GM12892 (cell line): Measurements from ENCODE around the gene SCAPER.

Source experiments
- POLR2A ChIP-seq: IDR thresholded peaks from 2 replicates; pipeline ENCODE4 v1.6.1; 2011; ENCODE audit warnings: low read depth, low read length, control low read depth
- TAF1 ChIP-seq: IDR thresholded peaks from 2 replicates; pipeline ENCODE4 v1.6.1; 2011; ENCODE audit warnings: low read depth, mild to moderate bottlenecking, control low read depth, low read length, borderline replicate concordance

DNA sequence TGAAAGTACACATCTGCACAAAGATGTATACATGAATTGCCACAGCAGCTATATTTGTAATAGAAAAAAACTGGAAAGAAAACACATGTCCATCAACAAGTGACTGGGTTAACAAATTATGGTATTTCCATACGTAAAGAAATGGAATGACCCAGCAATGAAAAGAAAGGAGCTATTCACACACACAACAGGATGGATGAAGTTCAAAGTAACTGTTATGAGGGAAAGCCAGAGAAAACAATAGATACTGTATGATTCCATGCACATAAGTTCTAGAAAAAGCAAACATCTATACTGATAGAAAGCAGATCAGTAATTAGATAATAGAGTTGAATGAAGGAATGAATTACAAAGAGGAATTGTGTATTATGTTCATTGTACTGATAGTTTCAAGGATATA is 152.0 kb downstream of the SCAPER start:
- TF ChIP-seq POLR2A = no peak
- no peak for TF ChIP-seq TAF1
